Measurements from ENCODE around the gene MUC4. TPM values are rescaled to one million over a fixed set of nuclear protein-coding genes. Genes with fewer than 3 reads are reported as not detected.
"Not testable (repeated sequence)": the region's sequence is repeated elsewhere in the genome, so short reads cannot be mapped to it uniquely, and the experiment has no call there.

Gene MUC4
- total RNA-seq, 2 experiments from 2014 or later = 0.08 to 0.15 TPM

DNA sequence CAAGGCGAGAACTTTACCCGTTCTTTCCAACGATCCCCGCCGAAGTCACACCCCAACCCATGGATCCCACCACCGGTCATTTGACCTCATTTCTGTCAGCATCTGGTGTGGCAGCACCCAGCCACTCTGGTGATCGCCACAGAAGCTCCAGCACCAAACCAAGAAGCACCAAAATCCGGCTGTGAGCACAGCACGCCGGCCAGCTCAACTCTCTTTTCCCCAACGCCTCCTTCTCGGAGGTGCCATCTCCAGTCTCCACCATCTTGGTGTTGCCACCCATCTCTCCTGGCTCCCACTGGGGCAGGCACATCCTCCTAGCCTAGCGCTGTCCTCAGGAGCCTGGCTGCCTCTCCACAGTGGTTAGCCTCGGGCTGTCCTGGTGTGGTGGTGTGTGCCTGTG is 6.5 kb downstream of the MUC4 start:
- DNase-seq = no peak
- Mint-ChIP-seq H3K27ac (peak overlapping the region; percentile 82), H3K36me3 (ENCODE audit: low read depth) (peaks cover 47% of the 10 kb centered on the region), H3K9me3 (peaks cover 30% of the 10 kb centered on the region), H3K4me3 (no peak overlapping the region), H3K27me3 (peaks cover 11% of the 10 kb centered on the region), H3K4me1 (peaks cover 60% of the 10 kb centered on the region)
- ChIA-PET CTCF (interaction anchor here (2.9 kb wide), 1 partner anchor 45 kb away, joined by 9 read pairs; no protein-coding TSS in a partner anchor), POLR2A (no interaction called here)

DNA sequence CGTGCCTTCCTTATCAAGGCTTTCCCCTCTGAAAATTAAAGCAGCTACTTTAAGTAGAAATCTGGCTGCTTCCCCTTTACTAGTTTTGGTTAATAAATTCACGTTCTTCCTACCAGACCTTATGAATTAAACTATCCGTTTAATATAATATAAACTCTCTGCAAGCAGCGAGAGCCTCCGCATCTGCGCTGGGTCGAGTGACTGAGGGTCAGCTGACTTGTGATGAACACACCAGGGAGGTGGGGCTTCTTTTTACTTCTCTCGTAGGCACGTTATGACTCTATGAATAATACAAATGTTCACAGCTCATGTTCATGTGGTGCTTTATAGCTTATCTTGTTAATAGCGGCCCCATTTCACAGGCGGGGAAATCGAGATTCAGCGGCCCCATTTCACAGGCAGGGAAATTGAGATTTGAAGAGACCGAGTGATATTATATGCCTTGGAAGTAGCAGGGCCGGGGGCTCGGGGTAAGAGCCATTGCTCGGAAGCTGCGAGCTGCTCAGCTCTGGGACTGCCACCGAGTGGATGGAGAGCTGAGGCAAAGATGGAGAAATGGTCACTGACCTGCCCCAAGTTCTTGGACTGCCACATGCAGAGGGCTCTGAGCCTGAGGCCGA is 8.3 kb downstream of the MUC4 start:
- H3K4me1 Mint-ChIP-seq = peaks cover 58% of the 10 kb centered on the region
- CTCF ChIA-PET = interaction anchor here (0.6 to 2.9 kb wide), 2 partner anchors 47 to 103 kb away, joined by 5 to 9 read pairs; no protein-coding TSS in a partner anchor
- H3K27me3 Mint-ChIP-seq = peaks cover 11% of the 10 kb centered on the region
- no peak for DNase-seq
- POLR2A ChIA-PET = no interaction called here
- H3K36me3 Mint-ChIP-seq (ENCODE audit: low read depth) = peaks cover 47% of the 10 kb centered on the region
- H3K27ac Mint-ChIP-seq = peak overlapping the region; percentile 82
- peaks cover 30% of the 10 kb centered on the region for H3K9me3 Mint-ChIP-seq
- H3K4me3 Mint-ChIP-seq = no peak overlapping the region

DNA sequence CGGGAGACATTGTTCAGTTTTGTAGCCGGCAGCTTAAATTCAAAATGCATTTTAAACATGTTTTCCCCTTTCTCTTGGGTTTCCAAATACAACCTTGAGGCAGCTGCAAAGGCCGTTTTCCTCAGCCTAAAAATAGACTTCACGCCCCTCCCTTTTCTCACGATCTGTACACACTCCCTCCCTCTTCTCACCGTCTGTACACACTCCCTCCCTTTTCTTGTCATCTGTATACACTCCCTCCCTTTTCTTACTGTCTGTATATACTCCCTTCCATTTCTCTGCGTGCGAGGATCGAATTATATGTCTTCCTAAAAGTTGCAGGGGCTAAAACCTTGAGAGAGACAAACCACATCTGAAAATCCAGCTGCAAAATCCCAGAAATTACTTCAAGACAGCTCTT is 8.9 kb downstream of the MUC4 start:
- POLR2A ChIA-PET = no interaction called here
- no peak for DNase-seq
- peaks cover 30% of the 10 kb centered on the region for H3K9me3 Mint-ChIP-seq
- peaks cover 11% of the 10 kb centered on the region for H3K27me3 Mint-ChIP-seq
- peaks cover 57% of the 10 kb centered on the region for H3K4me1 Mint-ChIP-seq
- CTCF ChIA-PET = interaction anchor here (1.1 to 2.9 kb wide), 2 partner anchors 47 to 92 kb away, joined by 3 to 9 read pairs; no protein-coding TSS in a partner anchor
- H3K27ac Mint-ChIP-seq = peak overlapping the region; percentile 71
- H3K36me3 Mint-ChIP-seq (ENCODE audit: low read depth) = peaks cover 47% of the 10 kb centered on the region
- H3K4me3 Mint-ChIP-seq = peak overlapping the region; percentile 42

DNA sequence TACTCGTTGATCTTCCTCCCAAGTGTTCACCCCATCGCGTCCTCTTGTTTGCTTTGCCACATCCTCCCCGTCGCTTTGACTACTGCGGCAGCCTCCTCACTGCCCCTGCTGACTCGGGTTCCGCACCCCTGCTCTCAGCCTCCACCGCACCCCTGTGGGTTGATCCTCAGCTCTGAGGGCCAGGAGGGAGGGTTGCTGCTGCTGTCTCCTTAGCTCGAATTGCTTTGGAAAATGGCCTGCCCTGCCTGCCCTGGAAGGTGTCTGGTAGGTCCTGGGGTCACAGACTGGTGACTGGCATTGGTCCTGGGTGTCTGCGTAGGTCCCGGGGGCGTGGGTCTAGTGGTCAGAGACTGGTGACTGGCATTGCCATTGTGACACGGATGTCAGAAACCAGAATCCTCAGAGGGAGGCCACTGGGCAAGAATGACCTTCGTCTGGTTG is 9.4 kb downstream of the MUC4 start:
- peaks cover 30% of the 10 kb centered on the region for H3K9me3 Mint-ChIP-seq
- H3K4me3 Mint-ChIP-seq = peak overlapping the region; percentile 42
- ChIA-PET CTCF (interaction anchor here (1.1 to 2.9 kb wide), 2 partner anchors 48 to 92 kb away, joined by 3 to 9 read pairs; no protein-coding TSS in a partner anchor), POLR2A (no interaction called here)
- H3K36me3 Mint-ChIP-seq (ENCODE audit: low read depth) = peaks cover 47% of the 10 kb centered on the region
- H3K4me1 Mint-ChIP-seq = peaks cover 55% of the 10 kb centered on the region
- peak; percentile 64 for DNase-seq
- H3K27ac Mint-ChIP-seq = peak overlapping the region; percentile 71
- H3K27me3 Mint-ChIP-seq = peaks cover 13% of the 10 kb centered on the region

DNA sequence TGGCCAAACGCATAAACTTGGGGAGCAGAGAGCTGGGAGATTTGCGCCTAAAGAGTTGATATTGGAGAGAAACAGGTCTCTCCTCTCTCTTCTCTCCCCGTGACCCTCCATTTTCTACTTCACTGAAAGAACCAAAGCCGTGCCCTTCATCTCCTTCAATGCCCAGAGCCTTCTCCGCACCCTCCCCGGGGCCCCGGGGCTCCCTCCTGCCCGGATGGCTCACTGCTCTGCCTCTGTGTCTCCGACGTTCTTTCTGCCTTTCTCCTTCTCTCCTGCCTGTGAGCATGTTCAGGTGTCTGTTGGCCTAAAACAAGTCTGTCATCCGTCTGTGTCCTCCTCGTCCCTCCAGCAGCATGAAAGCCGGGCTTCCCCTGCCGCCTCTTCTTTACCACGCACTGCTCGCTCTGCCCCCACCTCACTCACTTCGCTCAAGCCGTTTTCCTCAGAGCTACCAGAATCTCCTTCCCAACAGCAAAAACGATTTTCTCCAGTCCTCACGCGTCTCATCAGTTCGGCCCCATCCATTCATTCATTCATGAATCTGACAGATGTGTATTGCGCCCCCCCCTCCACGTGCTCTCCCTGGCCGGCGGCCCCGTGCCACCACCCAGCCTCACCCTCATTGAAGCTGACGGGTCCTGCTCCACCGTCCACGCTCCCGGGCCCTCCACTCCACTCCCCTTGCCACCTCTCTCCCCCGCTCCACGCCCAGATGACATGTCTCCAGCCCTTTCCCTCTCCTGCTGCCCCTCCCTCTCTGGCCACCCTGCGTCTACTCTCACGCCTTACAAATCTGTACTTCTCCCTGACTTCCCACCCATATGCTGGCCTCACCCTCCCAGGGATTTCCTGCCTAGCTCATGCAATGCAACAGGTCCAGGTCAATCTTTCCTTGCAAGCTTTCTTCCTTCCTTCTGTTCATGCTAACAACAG is 10.2 kb downstream of the MUC4 start:
- Mint-ChIP-seq H3K36me3 (ENCODE audit: low read depth) (peaks cover 46% of the 10 kb centered on the region), H3K4me3 (peak overlapping the region; percentile 42), H3K4me1 (peaks cover 51% of the 10 kb centered on the region), H3K9me3 (peaks cover 29% of the 10 kb centered on the region), H3K27me3 (peaks cover 13% of the 10 kb centered on the region), H3K27ac (peak overlapping the region; percentile 71)
- POLR2A ChIA-PET = no interaction called here
- CTCF ChIA-PET = interaction anchor here (1.1 to 2.7 kb wide), 2 partner anchors 49 to 93 kb away, joined by 3 to 10 read pairs; no protein-coding TSS in a partner anchor
- DNase-seq = no peak

DNA sequence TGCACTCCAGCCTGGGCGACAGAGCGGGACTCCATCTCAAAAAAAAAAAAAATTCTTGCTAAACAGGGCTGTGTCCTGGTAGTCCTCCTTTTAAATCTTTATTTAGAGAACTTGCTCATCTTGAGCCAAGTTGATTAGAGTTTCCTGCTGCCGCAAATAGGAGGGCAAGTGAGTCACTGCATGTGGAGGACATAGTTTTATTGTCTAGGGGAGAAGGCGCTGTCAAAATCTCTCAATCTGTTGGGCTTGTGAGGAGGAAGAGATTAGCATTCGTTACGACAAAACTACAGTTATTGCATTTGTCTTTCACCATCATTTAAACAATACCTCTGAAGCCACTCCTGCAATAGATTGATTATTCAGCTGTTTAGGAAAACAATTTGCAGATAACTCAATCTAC is 11.5 kb downstream of the MUC4 start:
- POLR2A ChIA-PET = no interaction called here
- Mint-ChIP-seq H3K36me3 (ENCODE audit: low read depth) (peaks cover 37% of the 10 kb centered on the region), H3K27ac (no peak overlapping the region), H3K27me3 (peaks cover 18% of the 10 kb centered on the region), H3K4me1 (peaks cover 42% of the 10 kb centered on the region), H3K4me3 (no peak overlapping the region), H3K9me3 (peaks cover 23% of the 10 kb centered on the region)
- DNase-seq = no peak
- CTCF ChIA-PET = interaction anchor here (2.7 kb wide), 1 partner anchor 50 kb away, joined by 10 read pairs; no protein-coding TSS in a partner anchor

DNA sequence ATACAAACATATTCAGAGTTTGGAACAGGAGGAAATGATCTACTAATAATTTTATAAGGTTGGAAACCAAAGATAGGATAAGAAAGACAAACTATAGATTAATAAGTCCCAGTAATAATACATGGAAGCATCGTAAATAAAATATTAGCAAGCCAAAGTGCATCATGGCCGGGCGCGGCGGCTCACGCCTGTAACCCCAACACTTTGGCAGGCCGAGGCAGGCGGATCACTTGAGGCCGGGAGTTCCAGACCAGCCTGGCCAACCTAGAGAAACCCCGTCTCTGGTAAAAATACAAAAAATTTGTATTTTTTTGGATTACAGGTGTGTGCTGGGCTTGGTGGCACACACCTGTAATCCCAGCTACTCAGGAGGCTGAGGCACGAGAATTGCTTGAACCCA is 14.9 kb downstream of the MUC4 start:
- ChIA-PET CTCF (no interaction called here), POLR2A (no interaction called here)
- DNase-seq = no peak
- peaks cover 5% of the 10 kb centered on the region for H3K36me3 Mint-ChIP-seq (ENCODE audit: low read depth)
- H3K27me3 Mint-ChIP-seq = peaks cover 19% of the 10 kb centered on the region
- peaks cover 8% of the 10 kb centered on the region for H3K4me1 Mint-ChIP-seq
- no peak overlapping the region for H3K4me3 Mint-ChIP-seq
- peaks cover 11% of the 10 kb centered on the region for H3K9me3 Mint-ChIP-seq
- H3K27ac Mint-ChIP-seq = no peak overlapping the region

DNA sequence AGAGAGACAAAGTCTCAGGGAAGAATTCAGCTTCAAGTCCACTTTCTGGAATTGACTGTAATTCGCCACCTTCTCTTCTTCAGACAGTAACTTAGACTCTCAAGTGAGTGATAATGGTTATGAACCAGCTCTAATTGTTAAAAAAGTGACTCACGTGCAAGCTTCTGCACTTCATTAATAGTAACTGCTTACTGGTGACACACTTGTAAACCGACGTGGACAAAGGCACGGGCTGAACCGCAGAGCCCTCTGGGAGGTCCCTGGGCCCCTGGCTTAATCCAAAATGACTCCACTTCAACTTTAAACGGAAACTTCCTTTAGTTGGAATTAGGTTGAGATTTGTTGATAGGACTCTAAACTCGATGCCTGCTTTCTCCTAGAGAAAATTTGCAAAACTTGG is 17.0 kb downstream of the MUC4 start:
- peaks cover 21% of the 10 kb centered on the region for H3K27me3 Mint-ChIP-seq
- H3K27ac Mint-ChIP-seq = no peak overlapping the region
- CTCF ChIA-PET = interaction anchor here (1.4 kb wide), 1 partner anchor 56 kb away, joined by 3 read pairs; no protein-coding TSS in a partner anchor
- peaks cover 16% of the 10 kb centered on the region for H3K36me3 Mint-ChIP-seq (ENCODE audit: low read depth)
- peaks cover 9% of the 10 kb centered on the region for H3K4me1 Mint-ChIP-seq
- DNase-seq = no peak
- H3K4me3 Mint-ChIP-seq = no peak overlapping the region
- peaks cover 27% of the 10 kb centered on the region for H3K9me3 Mint-ChIP-seq
- POLR2A ChIA-PET = no interaction called here

DNA sequence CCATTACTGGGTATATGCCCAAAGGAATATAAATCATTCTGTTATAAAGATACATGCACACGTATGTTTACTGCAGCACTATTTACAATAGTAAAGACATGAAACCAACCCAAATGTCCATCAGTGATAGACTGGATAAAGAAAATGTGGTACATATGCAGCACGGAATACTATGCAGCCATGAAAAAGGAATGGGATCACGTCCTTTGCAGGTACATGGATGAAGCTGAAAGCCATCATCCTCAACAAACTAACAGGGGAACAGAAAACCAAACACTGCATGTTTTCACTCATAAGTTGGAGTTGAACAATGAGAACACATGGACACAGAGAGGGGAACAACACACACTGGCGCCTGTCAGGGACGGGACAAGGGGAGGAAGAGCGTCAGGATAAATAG is 19.1 kb downstream of the MUC4 start:
- POLR2A ChIA-PET, H3K4me3 Mint-ChIP-seq, DNase-seq, H3K27ac Mint-ChIP-seq, CTCF ChIA-PET: not testable (repeated sequence)
- peaks cover 45% of the 10 kb centered on the region for H3K9me3 Mint-ChIP-seq
- H3K36me3 Mint-ChIP-seq (ENCODE audit: low read depth) = peaks cover 34% of the 10 kb centered on the region
- H3K27me3 Mint-ChIP-seq = peaks cover 21% of the 10 kb centered on the region
- peaks cover 23% of the 10 kb centered on the region for H3K4me1 Mint-ChIP-seq

DNA sequence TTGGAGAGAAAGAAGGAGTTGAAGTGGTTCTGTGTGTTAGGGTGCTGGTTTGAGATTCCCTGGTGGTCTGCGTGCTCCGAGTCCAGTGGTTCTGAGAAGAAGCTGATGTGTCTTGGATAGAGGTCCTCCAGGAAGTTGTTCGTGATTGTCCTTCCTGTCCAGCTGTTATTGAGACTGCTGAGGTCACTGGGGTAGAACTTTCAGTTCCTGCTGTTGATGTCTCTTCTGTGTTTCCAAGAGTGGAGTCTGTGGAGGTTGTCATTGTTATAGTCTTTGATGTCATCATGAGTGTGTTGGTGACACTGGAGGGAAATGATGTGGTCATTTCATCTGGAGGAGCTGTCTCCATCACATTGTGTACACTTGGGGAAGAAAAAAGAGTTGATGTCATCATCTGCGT is 20.8 kb downstream of the MUC4 start:
- H3K27me3 Mint-ChIP-seq = peaks cover 19% of the 10 kb centered on the region
- H3K27ac Mint-ChIP-seq = no peak overlapping the region
- CTCF ChIA-PET = no interaction called here
- no peak for DNase-seq
- H3K36me3 Mint-ChIP-seq (ENCODE audit: low read depth) = peaks cover 44% of the 10 kb centered on the region
- H3K4me3 Mint-ChIP-seq = no peak overlapping the region
- POLR2A ChIA-PET = no interaction called here
- peaks cover 32% of the 10 kb centered on the region for H3K4me1 Mint-ChIP-seq
- peaks cover 54% of the 10 kb centered on the region for H3K9me3 Mint-ChIP-seq

DNA sequence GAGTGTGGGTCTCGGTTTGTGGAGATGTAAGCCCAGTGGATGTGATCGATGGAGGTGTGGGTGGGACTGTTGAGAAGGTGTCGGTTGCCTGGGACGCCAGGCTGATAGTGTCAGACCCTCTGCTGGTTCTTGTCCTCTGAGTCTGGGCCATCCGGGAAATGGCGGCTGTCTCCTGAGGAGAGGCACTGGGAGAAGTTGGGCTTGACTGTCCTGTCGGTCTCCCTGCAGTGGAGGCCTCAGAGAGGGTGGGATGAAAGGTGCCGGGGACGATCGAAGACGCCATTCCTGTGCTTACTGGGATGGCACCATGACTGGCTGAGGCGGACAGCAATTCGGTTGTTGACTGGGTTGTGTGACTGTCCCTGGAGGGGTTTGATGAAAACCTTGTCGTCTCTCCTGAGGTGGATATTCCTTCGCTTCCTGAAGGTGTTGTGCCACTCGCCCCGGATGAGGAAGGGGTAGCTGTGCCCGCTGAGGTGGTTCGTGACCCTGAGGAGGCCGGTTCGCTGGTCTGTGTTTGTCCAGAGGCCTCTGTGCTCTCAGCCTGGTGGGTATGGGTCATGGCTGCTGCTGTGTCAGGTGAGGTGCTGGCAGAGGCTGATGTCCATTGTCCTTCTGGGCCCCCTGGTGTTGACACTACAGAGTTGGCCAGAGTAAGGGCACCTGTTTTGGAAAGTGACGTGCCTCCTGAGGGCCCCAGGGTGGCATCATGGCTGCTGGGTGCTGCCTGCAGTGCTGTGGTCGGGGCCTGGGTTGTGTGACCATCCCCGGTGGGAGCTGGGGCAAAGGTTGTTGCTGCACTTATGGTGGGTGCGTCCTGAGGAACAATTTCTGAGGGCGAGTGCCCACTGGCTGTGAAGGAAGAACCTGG is 22.8 kb downstream of the MUC4 start:
- POLR2A ChIA-PET = no interaction called here
- Mint-ChIP-seq H3K4me3 (no peak overlapping the region), H3K4me1 (peaks cover 52% of the 10 kb centered on the region), H3K27ac (peak overlapping the region; percentile 85), H3K27me3 (peaks cover 11% of the 10 kb centered on the region), H3K36me3 (ENCODE audit: low read depth) (peaks cover 63% of the 10 kb centered on the region), H3K9me3 (peaks cover 73% of the 10 kb centered on the region)
- no peak for DNase-seq
- CTCF ChIA-PET = no interaction called here

DNA sequence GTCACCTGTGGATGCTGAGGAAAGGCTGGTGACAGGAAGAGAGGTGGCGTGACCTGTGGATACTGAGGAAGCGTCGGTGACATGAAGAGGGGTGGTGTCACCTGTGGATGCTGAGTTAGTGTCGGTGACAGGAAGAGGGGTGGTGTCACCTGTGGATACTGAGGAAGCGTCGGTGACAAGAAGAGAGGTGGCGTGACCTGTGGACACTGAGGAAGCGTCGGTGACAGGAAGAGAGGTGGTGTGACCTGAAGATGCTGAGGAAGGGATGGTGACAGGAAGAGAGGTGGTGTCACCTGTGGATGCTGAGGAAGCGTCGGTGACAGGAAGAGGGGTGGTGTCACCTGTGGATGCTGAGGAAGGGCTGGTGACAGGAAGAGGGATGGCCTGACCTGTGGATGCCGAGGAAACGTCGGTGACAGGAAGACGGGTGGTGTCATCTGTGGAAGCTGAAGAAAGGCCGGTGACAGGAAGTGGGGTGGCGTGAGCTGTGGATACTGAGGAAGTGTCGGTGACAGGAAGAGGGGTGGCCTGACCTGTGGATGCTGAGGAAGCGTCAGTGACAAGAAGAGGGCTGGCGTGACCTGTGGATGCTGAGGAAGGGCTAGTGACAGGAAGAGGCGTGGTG is 25.8 kb downstream of the MUC4 start:
- peak overlapping the region; percentile 19 for H3K4me3 Mint-ChIP-seq
- H3K4me1 Mint-ChIP-seq = peaks cover 71% of the 10 kb centered on the region
- peak; percentile 26 for DNase-seq
- peaks cover 79% of the 10 kb centered on the region for H3K9me3 Mint-ChIP-seq
- H3K27me3 Mint-ChIP-seq, CTCF ChIA-PET, POLR2A ChIA-PET: not testable (repeated sequence)
- H3K36me3 Mint-ChIP-seq (ENCODE audit: low read depth) = peaks cover 81% of the 10 kb centered on the region
- peak overlapping the region; percentile 93 for H3K27ac Mint-ChIP-seq

Measured in activated CD4-positive, alpha-beta memory T cell treated with anti-CD3 and anti-CD28 coated beads, Interleukin-2, amount 10 ng/mL, durations not matched to agents 7 days and 5 days (primary cell).